HEK293T (cell line): ENCODE measurements around the gene FZD7.

Experiments
- BHLHE40 ChIP-seq: fragments of 450-650 bp; IDR thresholded peaks from 2 replicates; pipeline ENCODE4 v1.6.1; 2016; ENCODE audit warnings: mild to moderate bottlenecking, moderate library complexity, borderline replicate concordance
- ELF4 ChIP-seq: fragments of 450-650 bp; IDR thresholded peaks from 2 replicates; pipeline ENCODE4 v1.6.1; 2017; ENCODE audit warnings: antibody characterized with exemption
- FOXA1 ChIP-seq: fragments of 450-650 bp; IDR thresholded peaks from 2 replicates; pipeline ENCODE4 v1.6.1; 2016; ENCODE audit warnings: mild to moderate bottlenecking
- FOXK2 ChIP-seq: fragments of 450-650 bp; IDR thresholded peaks from 2 replicates; pipeline ENCODE4 v1.6.1; 2016; ENCODE audit warnings: mild to moderate bottlenecking
- FOXM1 ChIP-seq: fragments of 450-650 bp; IDR thresholded peaks from 2 replicates; pipeline ENCODE4 v1.6.1; 2017; ENCODE audit warnings: mild to moderate bottlenecking, borderline replicate concordance
- L3MBTL2 ChIP-seq: fragments of 450-650 bp; conservative IDR thresholded peaks from 2 replicates; pipeline ENCODE4 v1.6.1; 2016; ENCODE audit warnings: mild to moderate bottlenecking
- NFRKB ChIP-seq: fragments of 450-650 bp; IDR thresholded peaks from 2 replicates; pipeline ENCODE4 v1.6.1; 2016; ENCODE audit warnings: mild to moderate bottlenecking, moderate library complexity
- PKNOX1 ChIP-seq: fragments of 450-650 bp; IDR thresholded peaks from 2 replicates; pipeline ENCODE4 v1.6.1; 2016
- SP1 ChIP-seq: fragments of 450-650 bp; IDR thresholded peaks from 2 replicates; pipeline ENCODE4 v1.6.1; 2017
- TARDBP ChIP-seq: fragments of 450-650 bp; IDR thresholded peaks from 2 replicates; pipeline ENCODE4 v1.6.1; 2016

- TF ChIP-seq FOXA1, result no peak
- no peak for TF ChIP-seq NFRKB
- no peak for TF ChIP-seq FOXM1
- no peak for TF ChIP-seq BHLHE40
- TF ChIP-seq ELF4, result no peak
- TF ChIP-seq L3MBTL2, result no peak
- TF ChIP-seq TARDBP, result no peak
- no peak for TF ChIP-seq PKNOX1
- no peak for TF ChIP-seq FOXK2
- no peak for TF ChIP-seq SP1
Measured at GRCh38 chr2:202007983-202008354, 25.7 kb upstream of the FZD7 start.
